ENCODE measurements around the gene COQ3.

COQ3 gene

DNA sequence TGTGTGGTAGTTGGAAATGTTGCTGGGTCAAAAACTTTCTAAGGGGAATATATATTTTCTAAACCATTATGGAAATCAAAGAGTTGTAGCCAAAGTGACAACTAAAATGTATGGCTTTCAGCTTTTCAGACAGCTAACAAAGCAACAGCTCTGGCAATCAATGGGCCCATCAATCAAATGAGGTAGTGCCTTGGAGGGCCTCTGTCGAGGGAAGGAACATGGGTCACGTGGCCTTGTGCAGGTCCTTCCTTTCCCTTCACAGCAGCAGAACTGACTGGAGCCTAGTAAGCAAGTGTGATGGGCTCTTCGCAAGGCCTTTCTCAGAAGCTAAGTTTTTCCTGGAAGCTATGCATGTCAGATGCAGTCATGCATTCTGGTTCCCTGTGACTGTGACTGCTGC is 62.5 kb downstream of the COQ3 start:
- DNase-seq (ENCODE audit: low read depth in 2 of 2) = no peak

DNA sequence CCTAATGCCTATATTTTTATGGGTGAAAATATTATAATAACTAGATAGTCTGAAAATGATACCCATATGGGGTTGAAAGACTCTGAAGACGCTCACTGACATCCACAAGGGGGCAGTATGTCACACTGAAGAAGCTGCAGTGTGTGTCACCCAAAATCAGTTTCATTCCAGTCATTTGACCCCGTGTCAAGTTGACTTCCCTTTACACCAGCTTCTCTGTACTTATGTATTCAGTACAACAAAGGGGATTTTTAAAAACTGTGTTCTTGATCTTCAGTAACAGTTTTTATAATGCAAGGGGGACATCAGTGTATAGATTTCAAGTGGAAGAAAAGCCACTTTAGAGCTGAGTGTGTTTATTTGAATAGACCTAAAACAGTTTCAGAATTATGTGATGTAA is 63.8 kb downstream of the COQ3 start:
- DNase-seq (ENCODE audit: low read depth in 2 of 2) = peak; percentile 3 to 26

DNA sequence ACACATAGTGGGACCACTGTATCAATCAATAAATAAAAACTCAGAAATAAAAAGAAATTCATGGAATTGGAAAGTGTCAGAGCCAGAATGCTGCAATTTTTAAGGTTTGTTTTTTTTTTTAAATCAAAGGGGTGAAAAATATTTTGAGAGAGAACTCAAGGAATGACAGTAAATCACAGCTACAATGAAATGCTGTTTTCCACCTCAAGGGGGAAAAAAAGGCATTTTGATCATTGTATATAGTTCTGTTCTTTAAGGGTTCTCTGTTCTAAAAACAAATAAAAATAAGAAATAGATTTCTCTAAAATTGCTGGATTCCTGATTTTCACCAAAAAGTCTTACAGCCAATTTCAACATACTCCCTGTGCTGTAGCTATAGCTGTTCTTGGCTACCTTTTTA is 69.0 kb downstream of the COQ3 start:
- DNase-seq (ENCODE audit: low read depth in 2 of 2) = no peak

All from stimulated activated CD8-positive, alpha-beta memory T cell treated with anti-CD3 and anti-CD28 coated beads, Interleukin-15, amount 100 ng/mL, for 4 hours (primary cell).